SK-N-MC (cell line): Measurements from ENCODE around the gene KCNAB1.

Experiments
- EZH2 ChIP-seq: fragments of 200-600 bp; sonication (generic); IDR thresholded peaks from one replicate; pipeline ENCODE4 v1.6.1; 2017; ENCODE audit warnings: antibody characterized with exemption
- POLR2AphosphoS5 ChIP-seq: IDR thresholded peaks from 2 replicates; pipeline ENCODE4 v1.6.1; 2012; ENCODE audit warnings: mild to moderate bottlenecking, low read depth, low read length, borderline replicate concordance

DNA sequence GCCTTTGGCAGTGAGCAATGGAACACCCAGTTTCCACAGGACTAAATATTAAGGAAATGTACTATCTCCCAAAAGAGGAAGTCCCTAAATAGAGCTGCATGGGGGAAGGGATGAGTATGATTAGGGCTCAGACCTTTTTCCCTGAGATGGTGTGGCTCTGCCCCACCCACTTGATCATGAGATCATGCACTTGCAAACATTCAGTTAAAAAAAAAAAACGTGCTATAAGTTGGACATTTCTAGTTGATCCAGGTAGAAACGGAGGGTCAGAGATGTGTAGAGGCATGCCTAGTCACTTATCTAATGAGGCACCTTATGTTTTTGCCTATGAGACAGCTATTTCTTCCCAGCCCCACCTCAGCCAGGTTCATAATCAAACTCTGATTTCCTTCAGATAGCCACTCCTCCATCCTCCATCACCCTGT, 459.1 kb downstream of the KCNAB1 start:
- TF ChIP-seq EZH2 (no peak), POLR2AphosphoS5 (no peak)
